Kidney epithelial cell (primary cell): ENCODE measurements around the gene PRKAR2B. TPM values are rescaled to one million over a fixed set of nuclear protein-coding genes. Genes with fewer than 3 reads are reported as not detected.

Experiments
- DNase-seq: peaks from one replicate; pipeline ENCODE4 v3.0.0-alpha.2; 2010; ENCODE audit warnings: low read depth
- H3K27me3 ChIP-seq: 2 replicates; pipeline ENCODE4 v1.6.0; 2011; ENCODE audit warnings: low read length; ENCODE audit not compliant: control insufficient read depth, insufficient read depth
- H3K36me3 ChIP-seq: 2 replicates; pipeline ENCODE4 v1.5.1; 2011; ENCODE audit warnings: low read length; ENCODE audit not compliant: control insufficient read depth, insufficient read depth
- H3K4me3 ChIP-seq: 2 replicates; pipeline ENCODE4 v1.5.1; 2011; ENCODE audit warnings: low read depth, mild to moderate bottlenecking, control low read depth, low read length
- CTCF ChIP-seq: IDR thresholded peaks from 2 replicates; pipeline ENCODE4 v1.5.1; 2011; ENCODE audit warnings: mild to moderate bottlenecking, moderate library complexity, low read length, control low read depth, inconsistent platforms; ENCODE audit not compliant: insufficient read depth, poor library complexity, severe bottlenecking
- total RNA-seq: library from RNA; depleted of rRNA; stranded (reverse); fragments of >200 nt; gene quantifications from 2 replicates; pipeline ENCODE4 v1.2.3, GENCODE V29; 2015

PRKAR2B gene
- total RNA-seq, 1 donor from 2014 or later, result 3.7 TPM

- no peak overlapping the region for H3K4me3 ChIP-seq
- DNase-seq, result no peak
- no peaks in the 10 kb centered on the region for H3K27me3 ChIP-seq
- no peaks in the 10 kb centered on the region for H3K36me3 ChIP-seq
- no peak for TF ChIP-seq CTCF
Measured at GRCh38 chr7:107043491-107043890, 1.0 kb upstream of the PRKAR2B start.

DNA sequence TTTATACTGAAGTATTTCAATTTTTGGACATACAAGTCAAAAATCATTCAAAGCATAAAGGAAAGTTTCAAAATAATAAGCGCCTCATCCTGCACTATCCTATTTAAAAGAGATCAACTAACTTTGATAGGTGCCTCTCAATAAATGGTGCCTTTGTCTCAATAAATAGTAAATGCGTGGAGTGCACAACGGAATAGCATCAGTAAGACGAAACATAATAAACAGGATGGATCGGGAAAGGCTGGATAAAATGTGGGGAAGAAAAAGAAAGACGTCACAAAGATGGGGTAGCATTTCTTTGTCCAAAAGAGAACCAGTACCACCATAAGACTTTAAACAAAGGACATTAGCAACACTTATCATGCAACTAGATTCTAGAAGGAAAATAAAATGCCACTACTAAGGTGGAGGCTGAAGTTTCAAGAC is 571 bp upstream of the PRKAR2B start:
- no peak for DNase-seq
- TF ChIP-seq CTCF, result no peak

DNA sequence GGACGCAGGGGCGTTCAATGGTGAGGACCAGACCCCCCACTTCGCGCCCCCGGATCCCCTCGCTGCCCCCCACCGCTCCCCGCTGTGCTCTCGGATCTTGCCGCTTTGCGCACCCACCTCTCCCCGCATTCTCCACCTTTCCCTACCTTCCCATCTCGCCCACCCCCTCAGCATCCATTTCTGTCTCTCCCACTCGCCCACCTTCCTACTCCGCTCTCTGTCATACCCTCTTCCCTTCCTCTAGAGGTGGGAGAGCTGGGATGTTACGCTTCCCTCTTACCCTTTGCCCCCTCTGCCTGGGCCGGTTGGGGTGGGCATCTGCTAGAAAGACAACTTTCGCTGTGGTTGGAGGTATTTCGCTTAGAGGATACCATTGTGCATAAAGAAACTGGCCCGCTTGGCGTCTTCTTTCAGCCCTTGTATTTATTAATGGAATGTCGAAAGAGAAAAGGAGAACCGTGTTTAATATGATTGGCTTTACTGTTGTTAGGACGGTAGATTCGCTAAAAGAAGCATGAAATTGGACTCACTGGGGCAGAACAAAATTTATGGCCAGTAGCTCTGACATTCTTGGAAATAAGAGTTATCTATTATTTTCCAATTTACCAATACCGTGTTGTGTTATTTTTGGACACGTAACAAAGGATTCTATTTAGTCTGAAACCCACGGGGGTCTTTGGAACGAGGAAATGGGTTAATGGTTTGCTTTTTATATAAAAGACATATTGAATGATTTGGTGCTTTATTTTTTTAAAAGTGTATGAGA is 873 bp downstream of the PRKAR2B start:
- DNase-seq, result no peak
- H3K36me3 ChIP-seq, result no peaks in the 10 kb centered on the region
- no peak for TF ChIP-seq CTCF
- peak overlapping the region; percentile 61 for H3K4me3 ChIP-seq
- no peaks in the 10 kb centered on the region for H3K27me3 ChIP-seq

More for the DNA sequence above, 571 bp upstream of the PRKAR2B start:
- H3K4me3 ChIP-seq, result peak overlapping the region; percentile 55
- no peaks in the 10 kb centered on the region for H3K27me3 ChIP-seq
- no peaks in the 10 kb centered on the region for H3K36me3 ChIP-seq

GRCh38 chr7:107045980-107046379 is 1.5 kb downstream of the PRKAR2B start:
- Histone ChIP-seq H3K36me3 (no peaks in the 10 kb centered on the region), H3K27me3 (no peaks in the 10 kb centered on the region), H3K4me3 (no peak overlapping the region)
- TF ChIP-seq CTCF, result no peak
- no peak for DNase-seq

DNA sequence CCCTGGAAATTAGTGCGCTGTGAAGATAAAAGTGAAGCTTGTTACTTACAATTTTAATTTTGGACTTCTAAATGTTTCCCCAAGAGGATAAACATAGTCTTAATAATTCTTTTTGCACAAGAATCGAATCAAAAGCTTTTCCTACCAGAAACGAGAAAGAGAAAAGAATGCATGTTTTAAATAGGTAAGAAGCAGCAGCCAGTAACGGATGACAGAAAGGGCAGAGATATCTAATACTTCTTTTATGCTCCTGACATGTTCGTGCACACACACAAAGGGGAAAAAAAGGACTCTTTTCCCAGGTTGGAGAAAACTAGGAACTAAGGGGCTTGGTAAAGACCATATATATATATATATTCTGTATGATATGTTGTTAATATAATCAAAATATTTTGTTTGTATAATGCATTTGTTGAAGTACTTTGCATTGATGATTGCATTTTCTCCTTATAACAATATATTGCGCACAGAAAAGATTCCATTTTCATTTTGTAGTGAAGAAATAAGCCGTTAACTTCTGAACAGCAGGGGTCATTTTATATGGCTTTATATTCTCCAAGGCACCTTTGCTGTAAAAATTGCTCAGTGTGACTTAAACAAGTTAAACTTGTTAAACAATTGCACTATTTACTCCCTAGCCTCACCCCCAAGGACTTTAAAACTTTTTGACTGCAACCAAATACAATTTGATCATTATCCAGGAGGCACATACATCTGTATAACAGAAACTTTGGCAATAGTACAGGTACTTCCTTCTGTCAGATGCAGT is 2.2 kb downstream of the PRKAR2B start:
- H3K27me3 ChIP-seq, result no peaks in the 10 kb centered on the region
- DNase-seq, result no peak
- no peaks in the 10 kb centered on the region for H3K36me3 ChIP-seq
- H3K4me3 ChIP-seq, result no peak overlapping the region
- TF ChIP-seq CTCF, result no peak
